ENCODE results near the gene SSTR5.

Gene SSTR5

GRCh38 chr16:1031666-1032065, 40.9 kb upstream of the SSTR5 start:
- Histone ChIP-seq H3K4me1 (ENCODE audit: control insufficient read depth, insufficient read depth, low read length) (no peaks in the 10 kb centered on the region), H3K27ac (ENCODE audit: low read depth, low read length) (no peak overlapping the region), H3K9ac (ENCODE audit: low read depth, low read length) (no peak overlapping the region), H3K36me3 (ENCODE audit: control insufficient read depth, insufficient read depth, low read length) (no peaks in the 10 kb centered on the region), H3K27me3 (ENCODE audit: control insufficient read depth, insufficient read depth, low read length) (no peaks in the 10 kb centered on the region), H3K9me3 (ENCODE audit: control insufficient read depth, insufficient read depth, low read length) (no peaks in the 10 kb centered on the region), H3K4me3 (ENCODE audit: low read depth, low read length) (no peak overlapping the region)

GRCh38 chr16:1032607-1033006, 39.9 kb upstream of the SSTR5 start:
- no peaks in the 10 kb centered on the region for H3K27me3 ChIP-seq (ENCODE audit: control insufficient read depth, insufficient read depth, low read length)
- no peaks in the 10 kb centered on the region for H3K9me3 ChIP-seq (ENCODE audit: control insufficient read depth, insufficient read depth, low read length)
- H3K9ac ChIP-seq (ENCODE audit: low read depth, low read length): no peak overlapping the region
- no peak overlapping the region for H3K27ac ChIP-seq (ENCODE audit: low read depth, low read length)
- no peaks in the 10 kb centered on the region for H3K4me1 ChIP-seq (ENCODE audit: control insufficient read depth, insufficient read depth, low read length)
- no peak overlapping the region for H3K4me3 ChIP-seq (ENCODE audit: low read depth, low read length)
- no peaks in the 10 kb centered on the region for H3K36me3 ChIP-seq (ENCODE audit: control insufficient read depth, insufficient read depth, low read length)

GRCh38 chr16:1033128-1033679, 39.3 kb upstream of the SSTR5 start:
- H3K4me3 ChIP-seq (ENCODE audit: low read depth, low read length): no peak overlapping the region
- no peaks in the 10 kb centered on the region for H3K27me3 ChIP-seq (ENCODE audit: control insufficient read depth, insufficient read depth, low read length)
- no peaks in the 10 kb centered on the region for H3K4me1 ChIP-seq (ENCODE audit: control insufficient read depth, insufficient read depth, low read length)
- H3K27ac ChIP-seq (ENCODE audit: low read depth, low read length): no peak overlapping the region
- H3K36me3 ChIP-seq (ENCODE audit: control insufficient read depth, insufficient read depth, low read length): no peaks in the 10 kb centered on the region
- H3K9ac ChIP-seq (ENCODE audit: low read depth, low read length): no peak overlapping the region
- H3K9me3 ChIP-seq (ENCODE audit: control insufficient read depth, insufficient read depth, low read length): no peaks in the 10 kb centered on the region

DNA sequence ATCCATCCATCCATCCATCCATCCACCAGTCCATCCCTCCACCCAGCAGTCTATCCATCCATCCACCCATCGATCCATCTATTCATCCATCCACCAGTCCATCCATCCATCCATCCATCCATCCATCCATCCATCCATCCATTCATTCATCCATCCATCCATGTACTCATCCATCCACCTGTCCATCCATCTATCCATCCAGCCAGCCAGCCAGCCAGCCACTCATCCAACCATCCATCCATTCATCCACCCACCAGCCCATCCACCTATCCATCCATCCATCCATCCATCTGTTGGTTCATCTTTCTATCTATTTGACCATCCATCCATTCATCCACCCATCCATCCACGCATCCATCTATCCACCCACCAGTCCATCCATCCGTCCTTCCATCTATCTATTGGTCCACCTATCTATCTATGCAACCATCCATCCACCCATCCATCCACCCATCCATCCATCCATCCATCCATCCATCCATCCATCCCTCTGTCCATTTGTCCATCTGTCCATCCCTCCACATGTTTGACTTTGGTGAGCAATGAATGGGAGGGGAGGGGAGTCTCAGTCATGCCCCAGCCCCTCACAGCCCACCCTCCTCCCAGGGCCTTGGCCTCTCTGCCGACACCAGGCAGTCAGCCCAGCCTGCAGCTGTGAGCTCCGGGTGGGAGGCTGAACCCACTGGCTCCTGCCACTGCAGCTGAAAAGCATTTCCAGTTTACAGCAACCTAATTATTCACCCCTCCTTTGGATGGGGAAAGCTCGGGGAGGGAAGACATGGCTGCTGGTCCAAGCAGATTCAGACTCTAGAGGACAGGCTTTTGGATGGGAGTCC, 38.1 kb upstream of the SSTR5 start:
- Histone ChIP-seq H3K4me3 (ENCODE audit: low read depth, low read length) (no peak overlapping the region), H3K9ac (ENCODE audit: low read depth, low read length) (no peak overlapping the region), H3K36me3 (ENCODE audit: control insufficient read depth, insufficient read depth, low read length) (no peaks in the 10 kb centered on the region), H3K4me1 (ENCODE audit: control insufficient read depth, insufficient read depth, low read length) (no peaks in the 10 kb centered on the region), H3K27me3 (ENCODE audit: control insufficient read depth, insufficient read depth, low read length) (no peaks in the 10 kb centered on the region), H3K27ac (ENCODE audit: low read depth, low read length) (no peak overlapping the region), H3K9me3 (ENCODE audit: control insufficient read depth, insufficient read depth, low read length) (no peaks in the 10 kb centered on the region)

DNA sequence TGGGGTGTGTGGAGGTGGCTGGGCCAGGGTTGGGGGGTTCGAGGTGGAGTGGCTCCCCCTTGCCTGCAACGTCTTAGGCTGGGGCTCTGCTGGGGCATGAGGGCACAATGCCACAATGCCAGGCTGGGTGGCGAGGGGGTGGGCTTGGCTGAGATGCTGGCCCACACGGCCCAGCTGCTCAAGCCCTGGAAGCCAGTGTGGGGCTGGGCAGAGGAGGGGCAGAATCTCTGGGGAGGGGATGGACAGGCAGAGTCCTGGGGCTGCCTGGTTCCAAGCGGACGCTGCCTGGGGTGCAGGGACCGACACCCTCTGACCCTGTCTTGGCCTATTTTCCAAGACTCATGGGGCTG, 37.5 kb upstream of the SSTR5 start:
- Histone ChIP-seq H3K36me3 (ENCODE audit: control insufficient read depth, insufficient read depth, low read length) (no peaks in the 10 kb centered on the region), H3K27ac (ENCODE audit: low read depth, low read length) (no peak overlapping the region), H3K27me3 (ENCODE audit: control insufficient read depth, insufficient read depth, low read length) (no peaks in the 10 kb centered on the region), H3K4me1 (ENCODE audit: control insufficient read depth, insufficient read depth, low read length) (no peaks in the 10 kb centered on the region), H3K9ac (ENCODE audit: low read depth, low read length) (no peak overlapping the region), H3K4me3 (ENCODE audit: low read depth, low read length) (no peak overlapping the region), H3K9me3 (ENCODE audit: control insufficient read depth, insufficient read depth, low read length) (no peaks in the 10 kb centered on the region)

DNA sequence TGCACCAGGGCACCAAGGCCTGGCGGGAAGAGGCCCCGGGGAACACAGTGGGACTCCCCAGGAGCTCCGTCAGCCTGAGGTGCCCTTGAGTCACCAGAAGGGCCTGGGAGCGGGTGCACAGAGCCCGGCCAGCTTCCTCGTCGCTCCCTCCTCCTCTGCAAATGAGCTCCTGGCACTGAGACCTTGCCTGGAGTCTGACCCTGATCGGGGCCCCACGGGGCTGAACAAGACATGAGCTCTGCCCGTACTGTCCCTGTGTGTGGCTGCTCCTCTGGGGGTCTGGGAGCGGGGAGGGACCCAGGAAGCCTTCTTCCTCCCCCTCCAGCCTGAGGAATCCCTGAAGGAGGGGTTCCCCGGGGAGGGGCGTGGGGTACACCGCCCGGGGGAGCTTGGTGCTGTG, 36.4 kb upstream of the SSTR5 start:
- no peak overlapping the region for H3K27ac ChIP-seq (ENCODE audit: low read depth, low read length)
- no peaks in the 10 kb centered on the region for H3K36me3 ChIP-seq (ENCODE audit: control insufficient read depth, insufficient read depth, low read length)
- no peak overlapping the region for H3K9ac ChIP-seq (ENCODE audit: low read depth, low read length)
- no peak overlapping the region for H3K4me3 ChIP-seq (ENCODE audit: low read depth, low read length)
- H3K9me3 ChIP-seq (ENCODE audit: control insufficient read depth, insufficient read depth, low read length): no peaks in the 10 kb centered on the region
- H3K27me3 ChIP-seq (ENCODE audit: control insufficient read depth, insufficient read depth, low read length): no peaks in the 10 kb centered on the region
- no peaks in the 10 kb centered on the region for H3K4me1 ChIP-seq (ENCODE audit: control insufficient read depth, insufficient read depth, low read length)

DNA sequence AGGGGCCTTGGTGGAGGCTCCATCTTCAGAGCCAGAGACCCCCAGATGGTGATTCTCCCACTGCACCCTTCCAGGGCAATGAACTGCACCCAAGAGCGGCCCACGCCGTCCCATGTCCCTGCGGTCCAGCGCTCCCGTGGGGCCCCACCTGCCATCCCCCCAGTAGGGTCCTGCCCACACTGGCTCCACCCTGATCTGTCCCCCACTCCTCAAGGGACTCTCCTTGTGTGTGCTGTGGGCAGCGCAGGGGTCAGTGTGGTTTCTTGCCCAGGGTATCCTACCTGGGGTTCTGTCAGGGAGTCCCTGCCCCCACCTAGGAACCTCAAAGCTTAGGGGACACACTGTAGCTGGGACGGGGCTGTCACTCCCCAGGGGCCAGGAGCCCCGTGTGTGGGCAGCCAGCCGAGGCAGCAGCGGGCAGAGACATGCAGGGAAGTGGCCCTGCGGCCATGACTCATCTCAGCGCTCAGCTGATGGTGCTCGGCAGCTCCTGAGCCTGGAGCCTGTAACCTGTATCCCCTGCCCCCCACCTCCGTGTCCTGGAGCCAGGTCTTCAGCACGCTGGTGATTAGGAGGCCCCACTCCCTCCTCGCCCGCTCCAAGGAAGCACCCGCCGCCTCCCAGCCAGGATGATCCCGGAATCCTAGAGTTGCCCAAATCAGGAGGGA, 35.7 kb upstream of the SSTR5 start:
- no peaks in the 10 kb centered on the region for H3K4me1 ChIP-seq (ENCODE audit: control insufficient read depth, insufficient read depth, low read length)
- no peaks in the 10 kb centered on the region for H3K9me3 ChIP-seq (ENCODE audit: control insufficient read depth, insufficient read depth, low read length)
- H3K9ac ChIP-seq (ENCODE audit: low read depth, low read length): no peak overlapping the region
- no peaks in the 10 kb centered on the region for H3K36me3 ChIP-seq (ENCODE audit: control insufficient read depth, insufficient read depth, low read length)
- no peak overlapping the region for H3K4me3 ChIP-seq (ENCODE audit: low read depth, low read length)
- no peak overlapping the region for H3K27ac ChIP-seq (ENCODE audit: low read depth, low read length)
- H3K27me3 ChIP-seq (ENCODE audit: control insufficient read depth, insufficient read depth, low read length): no peaks in the 10 kb centered on the region

- H3K9ac ChIP-seq (ENCODE audit: low read depth, low read length): no peak overlapping the region
- no peak overlapping the region for H3K27ac ChIP-seq (ENCODE audit: low read depth, low read length)
- no peak overlapping the region for H3K4me3 ChIP-seq (ENCODE audit: low read depth, low read length)
Observed at GRCh38 chr16:1037394-1038257, 34.9 kb upstream of the SSTR5 start.

DNA sequence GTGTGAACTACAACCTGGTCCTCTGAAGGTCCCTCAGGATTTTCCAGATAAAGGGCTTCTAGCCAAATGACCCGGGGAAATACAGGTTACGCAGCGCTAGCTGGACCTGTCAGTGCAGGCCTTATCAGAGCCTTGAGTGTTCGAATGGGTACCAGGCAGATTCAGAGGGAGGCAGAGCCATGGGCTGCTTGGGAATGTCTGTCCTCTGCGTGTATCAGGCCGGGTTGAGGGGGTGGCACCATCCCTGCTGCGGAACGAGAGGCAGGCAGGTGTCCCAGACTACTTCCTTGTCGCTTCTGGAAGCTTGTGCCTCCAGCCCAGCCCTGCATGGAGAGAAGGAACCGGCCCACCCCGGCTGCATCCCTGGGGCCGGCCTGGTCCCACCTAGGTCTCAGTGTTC, 33.6 kb upstream of the SSTR5 start:
- Histone ChIP-seq H3K9ac (ENCODE audit: low read depth, low read length) (no peak overlapping the region), H3K27me3 (ENCODE audit: control insufficient read depth, insufficient read depth, low read length) (no peaks in the 10 kb centered on the region), H3K36me3 (ENCODE audit: control insufficient read depth, insufficient read depth, low read length) (no peaks in the 10 kb centered on the region), H3K27ac (ENCODE audit: low read depth, low read length) (no peak overlapping the region), H3K4me3 (ENCODE audit: low read depth, low read length) (no peak overlapping the region), H3K4me1 (ENCODE audit: control insufficient read depth, insufficient read depth, low read length) (no peaks in the 10 kb centered on the region), H3K9me3 (ENCODE audit: control insufficient read depth, insufficient read depth, low read length) (no peaks in the 10 kb centered on the region)

More at GRCh38 chr16:1037394-1038257, 34.9 kb upstream of the SSTR5 start:
- no peaks in the 10 kb centered on the region for H3K36me3 ChIP-seq (ENCODE audit: control insufficient read depth, insufficient read depth, low read length)
- H3K9me3 ChIP-seq (ENCODE audit: control insufficient read depth, insufficient read depth, low read length): no peaks in the 10 kb centered on the region
- H3K4me1 ChIP-seq (ENCODE audit: control insufficient read depth, insufficient read depth, low read length): no peaks in the 10 kb centered on the region
- H3K27me3 ChIP-seq (ENCODE audit: control insufficient read depth, insufficient read depth, low read length): no peaks in the 10 kb centered on the region

DNA sequence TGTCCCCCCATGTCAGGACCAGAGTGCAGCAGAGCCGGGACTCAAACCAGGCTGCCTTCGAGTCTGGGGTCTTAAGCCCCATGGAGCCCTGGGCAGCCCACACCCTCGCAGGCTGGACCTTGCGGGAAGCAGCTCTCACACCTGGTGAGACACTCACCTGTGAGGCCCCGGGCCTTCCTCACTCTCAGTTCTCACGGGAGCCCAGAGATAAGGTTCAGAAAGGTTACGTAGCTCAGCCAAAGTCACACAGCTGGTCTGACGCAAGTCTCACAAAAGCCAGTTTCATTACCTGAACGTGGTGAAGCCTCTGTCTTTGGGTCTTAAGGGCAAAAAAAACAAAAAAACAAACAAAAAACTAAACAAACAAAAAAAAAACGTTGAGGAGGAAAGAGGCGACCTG, 32.8 kb upstream of the SSTR5 start:
- Histone ChIP-seq H3K27ac (ENCODE audit: low read depth, low read length) (no peak overlapping the region), H3K9me3 (ENCODE audit: control insufficient read depth, insufficient read depth, low read length) (no peaks in the 10 kb centered on the region), H3K4me1 (ENCODE audit: control insufficient read depth, insufficient read depth, low read length) (no peaks in the 10 kb centered on the region), H3K9ac (ENCODE audit: low read depth, low read length) (no peak overlapping the region), H3K4me3 (ENCODE audit: low read depth, low read length) (no peak overlapping the region), H3K27me3 (ENCODE audit: control insufficient read depth, insufficient read depth, low read length) (no peaks in the 10 kb centered on the region), H3K36me3 (ENCODE audit: control insufficient read depth, insufficient read depth, low read length) (no peaks in the 10 kb centered on the region)
